HL-60 (cell line): ENCODE measurements around the gene ADRA2C.

Experiments
- TF ChIP-seq, protein P1 (sequence below): IDR thresholded peaks from one replicate; pipeline ENCODE4 v1.5.1; 2011; ENCODE audit warnings: low read length, control low read depth, inconsistent platforms; ENCODE audit not compliant: insufficient read depth
- TF ChIP-seq, protein P2 (sequence below): IDR thresholded peaks from 2 replicates; pipeline ENCODE4 v1.6.1; 2012; ENCODE audit warnings: low read depth; ENCODE audit not compliant: insufficient replicate concordance

DNA sequence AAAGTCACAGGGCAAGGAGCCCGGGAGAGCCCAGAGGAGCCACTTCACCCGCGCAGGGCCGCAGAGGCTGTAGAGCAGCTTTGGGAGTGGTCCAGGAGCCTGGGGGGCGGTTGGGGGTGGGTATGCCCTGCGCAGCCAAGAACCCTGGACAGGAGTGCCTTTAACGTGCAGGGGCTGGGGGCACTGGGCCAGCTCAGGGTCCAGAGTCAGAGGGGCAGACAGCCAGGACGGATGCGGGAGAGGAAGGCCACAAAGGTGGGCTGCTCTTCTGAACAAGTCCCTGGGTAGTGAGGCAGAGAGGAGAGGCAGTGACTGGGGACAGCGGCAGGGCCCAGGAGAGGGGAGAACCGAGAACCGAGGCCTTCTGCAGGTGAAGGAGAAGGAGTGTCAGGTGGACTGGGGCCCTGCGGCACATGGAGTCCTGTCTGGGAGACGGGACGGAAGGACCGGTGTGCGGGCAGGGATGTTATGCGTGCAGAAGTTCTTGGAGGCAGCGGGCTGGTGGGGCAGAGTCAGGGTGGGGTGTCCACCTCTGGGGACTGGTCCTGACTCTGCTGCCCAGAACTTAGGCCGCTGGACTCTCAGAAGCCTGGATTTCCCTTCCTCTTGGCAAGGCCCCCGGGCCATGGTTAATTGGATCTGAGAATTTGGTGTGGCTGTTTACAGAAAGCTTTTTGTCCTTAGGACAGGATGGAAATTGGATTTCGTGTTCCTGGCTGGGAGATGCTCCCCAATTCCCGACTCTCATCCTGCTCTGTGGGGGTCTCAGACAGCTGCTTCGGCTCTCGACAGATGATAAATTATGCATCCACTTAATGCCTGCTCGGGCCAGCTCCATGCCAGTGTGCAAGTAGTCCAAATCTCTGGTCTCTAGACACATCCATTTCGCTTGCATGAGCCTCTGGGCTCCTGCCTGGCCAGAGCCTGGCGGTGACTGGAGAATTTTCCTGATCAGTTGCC, 31.9 kb downstream of the ADRA2C start:
- TF ChIP-seq, protein P1, sequence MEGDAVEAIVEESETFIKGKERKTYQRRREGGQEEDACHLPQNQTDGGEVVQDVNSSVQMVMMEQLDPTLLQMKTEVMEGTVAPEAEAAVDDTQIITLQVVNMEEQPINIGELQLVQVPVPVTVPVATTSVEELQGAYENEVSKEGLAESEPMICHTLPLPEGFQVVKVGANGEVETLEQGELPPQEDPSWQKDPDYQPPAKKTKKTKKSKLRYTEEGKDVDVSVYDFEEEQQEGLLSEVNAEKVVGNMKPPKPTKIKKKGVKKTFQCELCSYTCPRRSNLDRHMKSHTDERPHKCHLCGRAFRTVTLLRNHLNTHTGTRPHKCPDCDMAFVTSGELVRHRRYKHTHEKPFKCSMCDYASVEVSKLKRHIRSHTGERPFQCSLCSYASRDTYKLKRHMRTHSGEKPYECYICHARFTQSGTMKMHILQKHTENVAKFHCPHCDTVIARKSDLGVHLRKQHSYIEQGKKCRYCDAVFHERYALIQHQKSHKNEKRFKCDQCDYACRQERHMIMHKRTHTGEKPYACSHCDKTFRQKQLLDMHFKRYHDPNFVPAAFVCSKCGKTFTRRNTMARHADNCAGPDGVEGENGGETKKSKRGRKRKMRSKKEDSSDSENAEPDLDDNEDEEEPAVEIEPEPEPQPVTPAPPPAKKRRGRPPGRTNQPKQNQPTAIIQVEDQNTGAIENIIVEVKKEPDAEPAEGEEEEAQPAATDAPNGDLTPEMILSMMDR = no peak
- TF ChIP-seq, protein P2, sequence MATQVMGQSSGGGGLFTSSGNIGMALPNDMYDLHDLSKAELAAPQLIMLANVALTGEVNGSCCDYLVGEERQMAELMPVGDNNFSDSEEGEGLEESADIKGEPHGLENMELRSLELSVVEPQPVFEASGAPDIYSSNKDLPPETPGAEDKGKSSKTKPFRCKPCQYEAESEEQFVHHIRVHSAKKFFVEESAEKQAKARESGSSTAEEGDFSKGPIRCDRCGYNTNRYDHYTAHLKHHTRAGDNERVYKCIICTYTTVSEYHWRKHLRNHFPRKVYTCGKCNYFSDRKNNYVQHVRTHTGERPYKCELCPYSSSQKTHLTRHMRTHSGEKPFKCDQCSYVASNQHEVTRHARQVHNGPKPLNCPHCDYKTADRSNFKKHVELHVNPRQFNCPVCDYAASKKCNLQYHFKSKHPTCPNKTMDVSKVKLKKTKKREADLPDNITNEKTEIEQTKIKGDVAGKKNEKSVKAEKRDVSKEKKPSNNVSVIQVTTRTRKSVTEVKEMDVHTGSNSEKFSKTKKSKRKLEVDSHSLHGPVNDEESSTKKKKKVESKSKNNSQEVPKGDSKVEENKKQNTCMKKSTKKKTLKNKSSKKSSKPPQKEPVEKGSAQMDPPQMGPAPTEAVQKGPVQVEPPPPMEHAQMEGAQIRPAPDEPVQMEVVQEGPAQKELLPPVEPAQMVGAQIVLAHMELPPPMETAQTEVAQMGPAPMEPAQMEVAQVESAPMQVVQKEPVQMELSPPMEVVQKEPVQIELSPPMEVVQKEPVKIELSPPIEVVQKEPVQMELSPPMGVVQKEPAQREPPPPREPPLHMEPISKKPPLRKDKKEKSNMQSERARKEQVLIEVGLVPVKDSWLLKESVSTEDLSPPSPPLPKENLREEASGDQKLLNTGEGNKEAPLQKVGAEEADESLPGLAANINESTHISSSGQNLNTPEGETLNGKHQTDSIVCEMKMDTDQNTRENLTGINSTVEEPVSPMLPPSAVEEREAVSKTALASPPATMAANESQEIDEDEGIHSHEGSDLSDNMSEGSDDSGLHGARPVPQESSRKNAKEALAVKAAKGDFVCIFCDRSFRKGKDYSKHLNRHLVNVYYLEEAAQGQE = no peak
